ENCODE results near the gene TADA1. TPM values are rescaled to one million over a fixed set of nuclear protein-coding genes. Genes with fewer than 3 reads are reported as not detected.

TADA1 gene
- total RNA-seq, 2 donors from 2014 or later = 10.9 to 11.1 TPM

GRCh38 chr1:166915941-166916340 is 39.9 kb upstream of the TADA1 start:
- Histone ChIP-seq H3K27ac (no peak overlapping the region), H3K4me3 (no peak overlapping the region), H3K4me1 (peaks cover 0 to 13% of the 10 kb centered on the region in 2 donors), H3K9me3 (peaks cover 0 to 9% of the 10 kb centered on the region in 2 donors), H3K36me3 (no peaks in the 10 kb centered on the region), H3K27me3 (no peaks in the 10 kb centered on the region)
- no peak for TF ChIP-seq CTCF (IDR thresholded peaks at IDR 0.05)
- no peak for DNase-seq (ENCODE audit: low spot score)

- Histone ChIP-seq H3K36me3 (no peaks in the 10 kb centered on the region), H3K9me3 (peaks cover 0 to 9% of the 10 kb centered on the region in 2 donors)
- TF ChIP-seq CTCF (IDR thresholded peaks at IDR 0.05) = no peak
Observed at GRCh38 chr1:166915042-166915441, 39.0 kb upstream of the TADA1 start.

GRCh38 chr1:166914111-166914510 is 38.0 kb upstream of the TADA1 start:
- H3K27me3 ChIP-seq = no peaks in the 10 kb centered on the region
- DNase-seq (ENCODE audit: low spot score) = no peak
- no peak overlapping the region for H3K4me3 ChIP-seq
- no peak overlapping the region for H3K27ac ChIP-seq
- peaks cover 0 to 8% of the 10 kb centered on the region in 2 donors for H3K4me1 ChIP-seq
- TF ChIP-seq CTCF (IDR thresholded peaks at IDR 0.05) = no peak
- no peaks in the 10 kb centered on the region for H3K36me3 ChIP-seq
- H3K9me3 ChIP-seq = peaks cover 0 to 9% of the 10 kb centered on the region in 2 donors

More at GRCh38 chr1:166915042-166915441, 39.0 kb upstream of the TADA1 start:
- no peak overlapping the region for H3K27ac ChIP-seq
- no peaks in the 10 kb centered on the region for H3K27me3 ChIP-seq
- peaks cover 0 to 8% of the 10 kb centered on the region in 2 donors for H3K4me1 ChIP-seq
- H3K4me3 ChIP-seq = no peak overlapping the region
- DNase-seq (ENCODE audit: low spot score) = no peak

GRCh38 chr1:166911624-166912023 is 35.6 kb upstream of the TADA1 start:
- TF ChIP-seq CTCF (IDR thresholded peaks at IDR 0.05) = no peak
- H3K9me3 ChIP-seq = peaks cover 0 to 9% of the 10 kb centered on the region in 2 donors
- H3K4me3 ChIP-seq = no peak overlapping the region
- no peaks in the 10 kb centered on the region for H3K27me3 ChIP-seq
- DNase-seq (ENCODE audit: low spot score) = no peak
- no peaks in the 10 kb centered on the region for H3K36me3 ChIP-seq
- no peak overlapping the region for H3K27ac ChIP-seq
- H3K4me1 ChIP-seq = no peaks in the 10 kb centered on the region

GRCh38 chr1:166910396-166910994 is 34.4 kb upstream of the TADA1 start:
- no peak for DNase-seq (ENCODE audit: low spot score)
- H3K27me3 ChIP-seq = no peaks in the 10 kb centered on the region
- H3K36me3 ChIP-seq = no peaks in the 10 kb centered on the region
- H3K4me1 ChIP-seq = no peaks in the 10 kb centered on the region
- peak; percentile 34 to 73 for TF ChIP-seq CTCF (IDR thresholded peaks at IDR 0.05)
- H3K9me3 ChIP-seq = peaks cover 0 to 9% of the 10 kb centered on the region in 2 donors
- H3K4me3 ChIP-seq = no peak overlapping the region
- H3K27ac ChIP-seq = no peak overlapping the region

GRCh38 chr1:166908942-166909341 is 32.9 kb upstream of the TADA1 start:
- no peak overlapping the region for H3K27ac ChIP-seq
- no peaks in the 10 kb centered on the region for H3K27me3 ChIP-seq
- H3K9me3 ChIP-seq = peaks cover 0 to 9% of the 10 kb centered on the region in 2 donors
- no peaks in the 10 kb centered on the region for H3K36me3 ChIP-seq
- no peaks in the 10 kb centered on the region for H3K4me1 ChIP-seq
- no peak for TF ChIP-seq CTCF (IDR thresholded peaks at IDR 0.05)
- H3K4me3 ChIP-seq = no peak overlapping the region
- no peak for DNase-seq (ENCODE audit: low spot score)

Measured in right atrium auricular region (tissue), 2 donors.